GM12892 (cell line): Measurements from ENCODE around the gene ARID3B.

Experiments used
- POLR2A ChIP-seq: IDR thresholded peaks from 2 replicates; pipeline ENCODE4 v1.6.1; 2011; ENCODE audit warnings: low read depth, low read length, control low read depth
- POLR2AphosphoS5 ChIP-seq: IDR thresholded peaks from 2 replicates; pipeline ENCODE4 v1.6.1; 2011; ENCODE audit warnings: low read depth, low read length, control low read depth
- TAF1 ChIP-seq: IDR thresholded peaks from 2 replicates; pipeline ENCODE4 v1.6.1; 2011; ENCODE audit warnings: low read depth, mild to moderate bottlenecking, control low read depth, low read length, borderline replicate concordance

DNA sequence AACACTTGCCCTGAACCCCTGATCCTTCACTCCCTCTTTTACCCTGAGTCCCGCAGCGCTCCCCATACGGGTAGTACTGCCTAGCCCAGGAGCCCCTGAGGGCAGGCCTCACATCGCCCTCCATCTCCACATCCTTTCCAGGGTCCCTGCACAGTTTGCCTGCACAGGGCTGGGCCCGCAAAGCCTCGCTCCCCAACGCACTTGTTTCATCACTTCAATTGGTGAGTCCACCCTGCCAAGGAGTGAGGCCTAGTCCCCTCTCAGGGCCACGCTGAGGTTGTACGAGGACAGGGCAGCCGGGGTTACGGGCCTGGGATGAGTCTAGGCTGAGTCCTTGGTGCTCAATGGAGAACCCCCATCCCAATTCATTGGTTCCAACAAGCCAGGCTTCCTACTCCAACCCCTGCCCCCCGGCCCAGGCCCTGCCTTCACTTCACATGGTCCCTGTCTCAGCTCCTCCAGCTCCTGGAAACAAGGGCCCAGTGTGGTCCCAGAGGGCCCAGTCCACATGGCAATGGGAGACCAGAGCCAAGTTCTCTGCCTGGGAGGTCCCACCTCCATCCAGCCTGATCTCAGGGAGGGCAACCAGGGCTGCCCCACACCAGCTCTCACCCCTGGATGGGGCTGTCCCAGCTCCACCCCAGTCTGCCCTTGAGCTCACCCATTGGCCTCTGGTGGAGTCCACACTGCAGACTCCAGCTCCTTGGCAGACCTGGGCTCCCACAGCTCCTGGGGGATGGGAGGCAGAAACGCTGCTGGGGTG is 62.2 kb downstream of the ARID3B start:
- no peak for TF ChIP-seq POLR2A
- no peak for TF ChIP-seq POLR2AphosphoS5
- no peak for TF ChIP-seq TAF1
